Liver (tissue), 9 donors: ENCODE data around the gene LOXL4. TPM values are rescaled to one million over a fixed set of nuclear protein-coding genes. Genes with fewer than 3 reads are reported as not detected.
A peak's percentile ranks its signal among the peaks of the same experiment; 100 is the strongest.

Experiments used
- DNase-seq: peaks from one replicate; pipeline ENCODE4 v3.0.0-alpha.2; 2017; ENCODE audit warnings: low spot score
- H3K27ac ChIP-seq, 2 donors: one replicate each; pipeline ENCODE4 v1.7.0; 2013; ENCODE audit warnings: inconsistent platforms in 2 of 2, low read length in 2 of 2, control low read depth in 1 of 2, low read depth in 1 of 2, mild to moderate bottlenecking in 1 of 2
- H3K27me3 ChIP-seq, 4 donors: one replicate each; pipeline versions ENCODE4 v1.6.1 to v1.7.0; 2013; ENCODE audit warnings: low read length in 3 of 4, inconsistent platforms in 1 of 4, mild to moderate bottlenecking in 1 of 4, moderate library complexity in 1 of 4; ENCODE audit not compliant: control insufficient read depth in 4 of 4, insufficient read depth in 4 of 4
- H3K36me3 ChIP-seq, 4 donors: one replicate each; pipeline versions ENCODE4 v1.6.1 to v1.7.0; 2013; ENCODE audit warnings: low read length in 3 of 4, mild to moderate bottlenecking in 3 of 4, low read depth in 1 of 4, moderate library complexity in 1 of 4; ENCODE audit not compliant: control insufficient read depth in 4 of 4, insufficient read depth in 3 of 4
- H3K4me1 ChIP-seq, 4 donors: one replicate each; pipeline versions ENCODE4 v1.6.1 to v1.7.0; 2013; ENCODE audit warnings: low read length in 3 of 4, mild to moderate bottlenecking in 3 of 4, moderate library complexity in 1 of 4; ENCODE audit not compliant: control insufficient read depth in 4 of 4, insufficient read depth in 4 of 4
- H3K4me3 ChIP-seq, 3 donors: one replicate each; pipeline versions ENCODE4 v1.6.1 to v1.7.0; 2013; ENCODE audit warnings: low read length in 3 of 3, control low read depth in 1 of 3, low read depth in 1 of 3, mild to moderate bottlenecking in 1 of 3
- H3K9ac ChIP-seq, 2 donors: one replicate each; pipeline ENCODE4 v1.7.0; 2013; ENCODE audit warnings: low read length in 2 of 2, mild to moderate bottlenecking in 2 of 2, moderate library complexity in 2 of 2, control low read depth in 1 of 2, low read depth in 1 of 2
- H3K9me3 ChIP-seq, 4 donors: one replicate each; pipeline versions ENCODE4 v1.6.1 to v1.7.0; 2013; ENCODE audit warnings: low read length in 3 of 4; ENCODE audit not compliant: control insufficient read depth in 4 of 4
- EGR1 ChIP-seq, 2 donors: IDR thresholded peaks; 2 replicates each; pipeline ENCODE4 v1.6.1; 2016 to 2018; ENCODE audit warnings: antibody characterized with exemption in 2 of 2, low read depth in 2 of 2
- FOXA1 ChIP-seq: IDR thresholded peaks from 2 replicates; pipeline ENCODE4 v1.6.1; 2016; ENCODE audit warnings: antibody characterized with exemption
- FOXA2 ChIP-seq: IDR thresholded peaks from 2 replicates; pipeline ENCODE4 v1.6.1; 2016; ENCODE audit warnings: antibody characterized with exemption
- GABPA ChIP-seq, 2 donors: IDR thresholded peaks in 1 of 2; conservative IDR thresholded peaks in 1 of 2; 2 replicates each; pipeline ENCODE4 v1.6.1; 2016; ENCODE audit warnings: antibody characterized with exemption in 2 of 2, mild to moderate bottlenecking in 1 of 2, moderate library complexity in 1 of 2
- HNF4A ChIP-seq, 2 donors: conservative IDR thresholded peaks; 2 replicates each; pipeline ENCODE4 v1.6.1; 2016; ENCODE audit warnings: antibody characterized with exemption in 2 of 2, mild to moderate bottlenecking in 2 of 2
- HNF4G ChIP-seq: IDR thresholded peaks from 2 replicates; pipeline ENCODE4 v1.6.1; 2016; ENCODE audit warnings: antibody characterized with exemption
- JUND ChIP-seq, 2 donors: IDR thresholded peaks; 2 replicates each; pipeline ENCODE4 v1.6.1; 2016; ENCODE audit warnings: antibody characterized with exemption in 2 of 2
- NR2F2 ChIP-seq: IDR thresholded peaks from 2 replicates; pipeline ENCODE4 v1.6.1; 2016; ENCODE audit warnings: antibody characterized with exemption
- RAD21 ChIP-seq, 2 donors: IDR thresholded peaks; 2 replicates each; pipeline ENCODE4 v1.6.1; 2016; ENCODE audit warnings: antibody characterized with exemption in 2 of 2, mild to moderate bottlenecking in 2 of 2
- REST ChIP-seq: IDR thresholded peaks from 2 replicates; pipeline ENCODE4 v1.6.1; 2016; ENCODE audit warnings: antibody characterized with exemption, mild to moderate bottlenecking
- SP1 ChIP-seq: IDR thresholded peaks from 2 replicates; pipeline ENCODE4 v1.6.1; 2018; ENCODE audit warnings: antibody characterized with exemption, mild to moderate bottlenecking
- TAF1 ChIP-seq: conservative IDR thresholded peaks from 2 replicates; pipeline ENCODE4 v1.6.1; 2016; ENCODE audit warnings: antibody characterized with exemption, mild to moderate bottlenecking
- YY1 ChIP-seq: IDR thresholded peaks from 2 replicates; pipeline ENCODE4 v1.6.1; 2016; ENCODE audit warnings: antibody characterized with exemption, mild to moderate bottlenecking
- WGBS: extraction: QIAGEN DNeasy Blood & Tissue Kit; methylation state at CpG from one replicate; pipeline ENCODE4 v1.1.7; 2013; 5-methylcytosine and 5-hydroxymethylcytosine counted together
- polyA plus RNA-seq, 2 donors: library from polyadenylated mRNA; stranded (reverse) in 1 of 2; unstranded in 1 of 2; fragments of 200-250 nt in 1 of 2; fragments of >200 nt in 1 of 2; fragmentation: Nextera tagmentation in 1 of 2; extraction: Ambion mirVana in 1 of 2; gene quantifications; one replicate each; pipeline versions ENCODE4 v1.2.1 to v1.2.3, GENCODE V29; 2013 to 2015
- total RNA-seq, 2 donors: library from RNA; depleted of rRNA; stranded (reverse); fragments of >200 nt; gene quantifications; one replicate each; pipeline ENCODE4 v1.2.3, GENCODE V29; 2014
- TF ChIP-seq, protein P1 (sequence below): IDR thresholded peaks from 2 replicates; pipeline ENCODE4 v1.6.1; 2016; ENCODE audit warnings: antibody characterized with exemption
- TF ChIP-seq, protein P2 (sequence below): fragments of 150-350 bp; IDR thresholded peaks from 2 replicates; pipeline ENCODE4 v1.5.1; 2017; ENCODE audit warnings: improper control_type of control experiment, low read depth, low read length; ENCODE audit not compliant: missing input control
- TF ChIP-seq, protein P3 (sequence below): IDR thresholded peaks from 2 replicates; pipeline ENCODE4 v1.6.1; 2016; ENCODE audit warnings: antibody characterized with exemption
- donor health status: healthy.
- donor health status: healthy.
- donor health status: healthy.
- donor health status: healthy.
- donor health status: healthy.

The LOXL4 gene
- total and polyA plus RNA-seq, 4 donors, result 0.38 to 18.5 (median 1.0) TPM

- Histone ChIP-seq H3K27ac (no peak overlapping the region), H3K4me3 (no peak overlapping the region), H3K27me3 (no peaks in the 10 kb centered on the region), H3K9ac (no peak overlapping the region), H3K36me3 (no peaks in the 10 kb centered on the region), H3K9me3 (no peaks in the 10 kb centered on the region), H3K4me1 (no peaks in the 10 kb centered on the region)
- peak; percentile 28 for DNase-seq
- TF ChIP-seq FOXA1 (no peak), YY1 (no peak), EGR1 (IDR thresholded peaks at IDR 0.05; ENCODE audit: low read depth in 2 of 2) (no peak), GABPA (IDR thresholded peaks at IDR 0.05 in 1 of 2, conservative IDR thresholded peaks at IDR 0.05 in 1 of 2) (no peak), JUND (IDR thresholded peaks at IDR 0.05) (no peak), HNF4G (no peak), REST (no peak), FOXA2 (no peak), RAD21 (IDR thresholded peaks at IDR 0.05) (no peak)
- TF ChIP-seq, protein P1, sequence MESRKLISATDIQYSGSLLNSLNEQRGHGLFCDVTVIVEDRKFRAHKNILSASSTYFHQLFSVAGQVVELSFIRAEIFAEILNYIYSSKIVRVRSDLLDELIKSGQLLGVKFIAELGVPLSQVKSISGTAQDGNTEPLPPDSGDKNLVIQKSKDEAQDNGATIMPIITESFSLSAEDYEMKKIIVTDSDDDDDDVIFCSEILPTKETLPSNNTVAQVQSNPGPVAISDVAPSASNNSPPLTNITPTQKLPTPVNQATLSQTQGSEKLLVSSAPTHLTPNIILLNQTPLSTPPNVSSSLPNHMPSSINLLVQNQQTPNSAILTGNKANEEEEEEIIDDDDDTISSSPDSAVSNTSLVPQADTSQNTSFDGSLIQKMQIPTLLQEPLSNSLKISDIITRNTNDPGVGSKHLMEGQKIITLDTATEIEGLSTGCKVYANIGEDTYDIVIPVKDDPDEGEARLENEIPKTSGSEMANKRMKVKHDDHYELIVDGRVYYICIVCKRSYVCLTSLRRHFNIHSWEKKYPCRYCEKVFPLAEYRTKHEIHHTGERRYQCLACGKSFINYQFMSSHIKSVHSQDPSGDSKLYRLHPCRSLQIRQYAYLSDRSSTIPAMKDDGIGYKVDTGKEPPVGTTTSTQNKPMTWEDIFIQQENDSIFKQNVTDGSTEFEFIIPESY, result no peak
- TF ChIP-seq, protein P2, sequence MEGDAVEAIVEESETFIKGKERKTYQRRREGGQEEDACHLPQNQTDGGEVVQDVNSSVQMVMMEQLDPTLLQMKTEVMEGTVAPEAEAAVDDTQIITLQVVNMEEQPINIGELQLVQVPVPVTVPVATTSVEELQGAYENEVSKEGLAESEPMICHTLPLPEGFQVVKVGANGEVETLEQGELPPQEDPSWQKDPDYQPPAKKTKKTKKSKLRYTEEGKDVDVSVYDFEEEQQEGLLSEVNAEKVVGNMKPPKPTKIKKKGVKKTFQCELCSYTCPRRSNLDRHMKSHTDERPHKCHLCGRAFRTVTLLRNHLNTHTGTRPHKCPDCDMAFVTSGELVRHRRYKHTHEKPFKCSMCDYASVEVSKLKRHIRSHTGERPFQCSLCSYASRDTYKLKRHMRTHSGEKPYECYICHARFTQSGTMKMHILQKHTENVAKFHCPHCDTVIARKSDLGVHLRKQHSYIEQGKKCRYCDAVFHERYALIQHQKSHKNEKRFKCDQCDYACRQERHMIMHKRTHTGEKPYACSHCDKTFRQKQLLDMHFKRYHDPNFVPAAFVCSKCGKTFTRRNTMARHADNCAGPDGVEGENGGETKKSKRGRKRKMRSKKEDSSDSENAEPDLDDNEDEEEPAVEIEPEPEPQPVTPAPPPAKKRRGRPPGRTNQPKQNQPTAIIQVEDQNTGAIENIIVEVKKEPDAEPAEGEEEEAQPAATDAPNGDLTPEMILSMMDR, result no peak
- 95% methylated on average over 16 of the region's 16 CpGs for WGBS
These were observed 10.0 kb downstream of the LOXL4 start for GRCh38 chr10:98257961-98258360.

- TF ChIP-seq YY1, result no peak
- no peak for TF ChIP-seq NR2F2
- no peak for TF ChIP-seq TAF1
- TF ChIP-seq RAD21 (IDR thresholded peaks at IDR 0.05), result no peak
- TF ChIP-seq JUND (IDR thresholded peaks at IDR 0.05), result no peak
- no peak for TF ChIP-seq FOXA1
- no peak for TF ChIP-seq HNF4A (conservative IDR thresholded peaks at IDR 0.05)
- TF ChIP-seq SP1, result no peak
- TF ChIP-seq, protein P2, result no peak
- TF ChIP-seq, protein P3, sequence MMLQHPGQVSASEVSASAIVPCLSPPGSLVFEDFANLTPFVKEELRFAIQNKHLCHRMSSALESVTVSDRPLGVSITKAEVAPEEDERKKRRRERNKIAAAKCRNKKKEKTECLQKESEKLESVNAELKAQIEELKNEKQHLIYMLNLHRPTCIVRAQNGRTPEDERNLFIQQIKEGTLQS, result no peak
- TF ChIP-seq REST, result no peak
- TF ChIP-seq HNF4G, result no peak
- no peak for TF ChIP-seq FOXA2
- TF ChIP-seq GABPA (IDR thresholded peaks at IDR 0.05 in 1 of 2, conservative IDR thresholded peaks at IDR 0.05 in 1 of 2), result no peak
- Histone ChIP-seq H3K27ac (no peak overlapping the region), H3K4me1 (no peaks in the 10 kb centered on the region), H3K27me3 (no peaks in the 10 kb centered on the region), H3K9me3 (no peaks in the 10 kb centered on the region), H3K9ac (no peak overlapping the region), H3K4me3 (no peak overlapping the region), H3K36me3 (no peaks in the 10 kb centered on the region)
- 95% methylated on average over 12 of the region's 12 CpGs for WGBS
- DNase-seq, result peak; percentile 23
These were observed 10.8 kb downstream of the LOXL4 start for GRCh38 chr10:98257198-98257597.
